Thymus (tissue), 11 donors: ENCODE results near the gene SMIM21. TPM values are rescaled to one million over a fixed set of nuclear protein-coding genes. Genes with fewer than 3 reads are reported as not detected.

Source experiments
- DNase-seq, 9 donors: peaks; one replicate each; pipeline ENCODE4 v3.0.0-alpha.2; 2013; ENCODE audit warnings: low spot score in 9 of 9, low read depth in 6 of 9, missing footprints in 1 of 9
- H3K27ac ChIP-seq, 2 donors: one replicate each; pipeline ENCODE4 v1.5.1; 2013; ENCODE audit warnings: control low read depth in 1 of 2, low read depth in 1 of 2, low read length in 1 of 2, mild to moderate bottlenecking in 1 of 2, moderate library complexity in 1 of 2
- H3K27me3 ChIP-seq, 2 donors: one replicate each; pipeline ENCODE4 v1.5.1; 2013; ENCODE audit warnings: low read length in 1 of 2; ENCODE audit not compliant: control insufficient read depth in 2 of 2, insufficient read depth in 1 of 2
- H3K36me3 ChIP-seq, 2 donors: one replicate each; pipeline ENCODE4 v1.5.1; 2013; ENCODE audit warnings: low read length in 1 of 2, mild to moderate bottlenecking in 1 of 2, moderate library complexity in 1 of 2; ENCODE audit not compliant: control insufficient read depth in 2 of 2, insufficient read depth in 2 of 2
- H3K4me1 ChIP-seq, 2 donors: one replicate each; pipeline ENCODE4 v1.5.1; 2013; ENCODE audit warnings: low read length in 2 of 2; ENCODE audit not compliant: control insufficient read depth in 2 of 2, insufficient read depth in 2 of 2
- H3K4me3 ChIP-seq, 2 donors: one replicate each; pipeline ENCODE4 v1.5.1; 2013; ENCODE audit warnings: low read length in 2 of 2, control low read depth in 1 of 2, mild to moderate bottlenecking in 1 of 2
- H3K9me3 ChIP-seq, 2 donors: one replicate each; pipeline ENCODE4 v1.5.1; 2013; ENCODE audit warnings: low read length in 1 of 2, mild to moderate bottlenecking in 1 of 2; ENCODE audit not compliant: control insufficient read depth in 2 of 2, insufficient read depth in 1 of 2
- WGBS: extraction: QIAGEN DNeasy Blood & Tissue Kit; methylation state at CpG from one replicate; pipeline ENCODE4 v1.1.7; 2013; 5-methylcytosine and 5-hydroxymethylcytosine counted together
- polyA plus RNA-seq: library from polyadenylated mRNA; stranded (reverse); fragments of 200-250 nt; gene quantifications from one replicate; pipeline ENCODE4 v1.2.3, GENCODE V29; 2013
- total RNA-seq: library from RNA; stranded (reverse); fragments of 120-200 nt; gene quantifications from one replicate; pipeline ENCODE4 v1.2.4, GENCODE V29; 2013
- donor health status: healthy.

The SMIM21 gene
- total and polyA plus RNA-seq, 2 donors: 0.02 TPM; not detected in 1

- Histone ChIP-seq H3K4me1 (no peaks in the 10 kb centered on the region), H3K9me3 (no peaks in the 10 kb centered on the region), H3K4me3 (no peak overlapping the region), H3K27ac (no peak overlapping the region), H3K36me3 (no peaks in the 10 kb centered on the region), H3K27me3 (peaks cover 0 to 6% of the 10 kb centered on the region in 2 donors)
- 93% methylated on average over 10 of the region's 10 CpGs for WGBS
- DNase-seq: no peak
Observed at GRCh38 chr18:75392226-75392578, 35.3 kb downstream of the SMIM21 start.

- H3K4me3 ChIP-seq: no peak overlapping the region
- no peaks in the 10 kb centered on the region for H3K4me1 ChIP-seq
- H3K27me3 ChIP-seq: peaks cover 0 to 6% of the 10 kb centered on the region in 2 donors
- no peak overlapping the region for H3K27ac ChIP-seq
- peaks cover 0 to 2% of the 10 kb centered on the region in 2 donors for H3K9me3 ChIP-seq
- H3K36me3 ChIP-seq: no peaks in the 10 kb centered on the region
- 62% methylated on average over 21 of the region's 21 CpGs for WGBS
- no peak for DNase-seq
Observed at GRCh38 chr18:75391279-75392225, 36.0 kb downstream of the SMIM21 start.

GRCh38 chr18:75390854-75391253 is 36.6 kb downstream of the SMIM21 start:
- WGBS: 78% methylated on average over 2 of the region's 2 CpGs
- Histone ChIP-seq H3K9me3 (peaks cover 0 to 2% of the 10 kb centered on the region in 2 donors), H3K27me3 (peaks cover 0 to 6% of the 10 kb centered on the region in 2 donors), H3K4me1 (no peaks in the 10 kb centered on the region), H3K27ac (no peak overlapping the region), H3K4me3 (no peak overlapping the region), H3K36me3 (no peaks in the 10 kb centered on the region)
- no peak for DNase-seq

GRCh38 chr18:75384144-75384543 is 43.4 kb downstream of the SMIM21 start:
- Histone ChIP-seq H3K27ac (no peak overlapping the region), H3K36me3 (no peaks in the 10 kb centered on the region), H3K4me1 (no peaks in the 10 kb centered on the region), H3K27me3 (no peaks in the 10 kb centered on the region), H3K9me3 (peaks cover 0 to 2% of the 10 kb centered on the region in 2 donors), H3K4me3 (no peak overlapping the region)
- DNase-seq: no peak
- WGBS: 25% methylated on average over 4 of the region's 4 CpGs

GRCh38 chr18:75378376-75379315 is 48.9 kb downstream of the SMIM21 start:
- Histone ChIP-seq H3K4me1 (no peaks in the 10 kb centered on the region), H3K4me3 (no peak overlapping the region), H3K27ac (no peak overlapping the region), H3K36me3 (no peaks in the 10 kb centered on the region), H3K27me3 (no peaks in the 10 kb centered on the region), H3K9me3 (no peaks in the 10 kb centered on the region)
- 94% methylated on average over 22 of the region's 22 CpGs for WGBS
- no peak for DNase-seq

GRCh38 chr18:75377926-75378325 is 49.6 kb downstream of the SMIM21 start:
- Histone ChIP-seq H3K36me3 (no peaks in the 10 kb centered on the region), H3K27ac (no peak overlapping the region), H3K9me3 (no peaks in the 10 kb centered on the region), H3K4me1 (no peaks in the 10 kb centered on the region), H3K4me3 (no peak overlapping the region), H3K27me3 (no peaks in the 10 kb centered on the region)
- 97% methylated on average over 10 of the region's 10 CpGs for WGBS
- DNase-seq: no peak

- H3K36me3 ChIP-seq: no peaks in the 10 kb centered on the region
- no peak overlapping the region for H3K27ac ChIP-seq
- no peaks in the 10 kb centered on the region for H3K9me3 ChIP-seq
- 92% methylated on average over 2 of the region's 2 CpGs for WGBS
- no peaks in the 10 kb centered on the region for H3K27me3 ChIP-seq
- H3K4me3 ChIP-seq: no peak overlapping the region
- no peak for DNase-seq
- H3K4me1 ChIP-seq: no peaks in the 10 kb centered on the region
Observed at GRCh38 chr18:75377258-75377657, 50.2 kb downstream of the SMIM21 start.

GRCh38 chr18:75376004-75376403 is 51.5 kb downstream of the SMIM21 start:
- no peak for DNase-seq
- H3K27ac ChIP-seq: no peak overlapping the region
- no peaks in the 10 kb centered on the region for H3K27me3 ChIP-seq
- no peaks in the 10 kb centered on the region for H3K4me1 ChIP-seq
- H3K4me3 ChIP-seq: no peak overlapping the region
- no peaks in the 10 kb centered on the region for H3K9me3 ChIP-seq
- WGBS: 85% methylated on average over 3 of the region's 3 CpGs
- no peaks in the 10 kb centered on the region for H3K36me3 ChIP-seq

- H3K27ac ChIP-seq: no peak overlapping the region
- 88% methylated on average over 6 of the region's 6 CpGs for WGBS
Observed at GRCh38 chr18:75375341-75375740, 52.2 kb downstream of the SMIM21 start.

More at GRCh38 chr18:75375341-75375740, 52.2 kb downstream of the SMIM21 start:
- H3K27me3 ChIP-seq: no peaks in the 10 kb centered on the region
- no peaks in the 10 kb centered on the region for H3K9me3 ChIP-seq
- H3K4me1 ChIP-seq: no peaks in the 10 kb centered on the region
- no peak for DNase-seq
- H3K36me3 ChIP-seq: no peaks in the 10 kb centered on the region
- no peak overlapping the region for H3K4me3 ChIP-seq
